Astrocyte (in vitro differentiated cells and primary cell): ENCODE results near the gene MINDY3. TPM values are rescaled to one million over a fixed set of nuclear protein-coding genes. Genes with fewer than 3 reads are reported as not detected.

Experiments used
- DNase-seq: peaks from one replicate; pipeline ENCODE4 v3.0.0-alpha.2; 2010; ENCODE audit warnings: low read depth
- FAIRE-seq: peaks from 2 replicates; lab custom pipeline; 2011; peaks lifted over from hg19 to GRCh38; lab: Jason Lieb, UNC
- H2AFZ ChIP-seq: 2 replicates; pipeline ENCODE4 v1.6.0; 2012; ENCODE audit warnings: low read depth, low read length, inconsistent platforms
- H3K27ac ChIP-seq: 2 replicates; pipeline ENCODE4 v1.5.1; 2011; ENCODE audit warnings: low read depth, low read length, inconsistent platforms
- H3K27me3 ChIP-seq: 2 replicates; pipeline ENCODE4 v1.6.0; 2011; ENCODE audit warnings: low read length, inconsistent platforms; ENCODE audit not compliant: insufficient read depth
- H3K36me3 ChIP-seq: 2 replicates; pipeline ENCODE4 v1.5.1; 2011; ENCODE audit warnings: low read length, inconsistent platforms; ENCODE audit not compliant: insufficient read depth
- H3K4me1 ChIP-seq: 2 replicates; pipeline ENCODE4 v1.5.1; 2011; ENCODE audit warnings: low read length, inconsistent platforms; ENCODE audit not compliant: insufficient read depth
- H3K4me2 ChIP-seq: 2 replicates; pipeline ENCODE4 v1.6.0; 2012; ENCODE audit warnings: low read length, inconsistent platforms
- H3K4me3 ChIP-seq: 2 replicates; pipeline ENCODE4 v1.5.1; 2011; ENCODE audit warnings: low read depth, mild to moderate bottlenecking, low read length, inconsistent platforms; ENCODE audit not compliant: insufficient read depth
- H3K79me2 ChIP-seq: 2 replicates; pipeline ENCODE4 v1.6.0; 2012; ENCODE audit warnings: mild to moderate bottlenecking, low read length, inconsistent platforms; ENCODE audit not compliant: insufficient read depth
- H3K9ac ChIP-seq: 2 replicates; pipeline ENCODE4 v1.6.0; 2012; ENCODE audit warnings: mild to moderate bottlenecking, low read length, inconsistent platforms
- H3K9me3 ChIP-seq: 2 replicates; pipeline ENCODE4 v1.5.1; 2012; ENCODE audit warnings: low read depth, mild to moderate bottlenecking, low read length, inconsistent platforms; ENCODE audit not compliant: insufficient read depth
- H4K20me1 ChIP-seq: 2 replicates; pipeline ENCODE4 v1.6.0; 2012; ENCODE audit warnings: low read length, inconsistent platforms; ENCODE audit not compliant: insufficient read depth
- H3K27ac Mint-ChIP-seq: one replicate; pipeline ENCODE4 v1.8.0; 2021; ENCODE audit warnings: mild to moderate bottlenecking, mixed read lengths; ENCODE audit not compliant: unreplicated experiment
- H3K27me3 Mint-ChIP-seq: one replicate; pipeline ENCODE4 v1.8.0; 2021; ENCODE audit warnings: low read depth, mixed read lengths; ENCODE audit not compliant: unreplicated experiment
- H3K36me3 Mint-ChIP-seq: one replicate; pipeline ENCODE4 v1.8.0; 2021; ENCODE audit warnings: low read depth, mixed read lengths; ENCODE audit not compliant: unreplicated experiment
- H3K4me1 Mint-ChIP-seq: one replicate; pipeline ENCODE4 v1.8.0; 2021; ENCODE audit warnings: low read depth, mixed read lengths; ENCODE audit not compliant: unreplicated experiment
- H3K4me3 Mint-ChIP-seq: one replicate; pipeline ENCODE4 v1.8.0; 2021; ENCODE audit warnings: mild to moderate bottlenecking, moderate library complexity, mixed read lengths; ENCODE audit not compliant: unreplicated experiment
- H3K9me3 Mint-ChIP-seq: one replicate; pipeline ENCODE4 v1.8.0; 2021; ENCODE audit warnings: mild to moderate bottlenecking, mixed read lengths; ENCODE audit not compliant: unreplicated experiment
- CTCF ChIP-seq: IDR thresholded peaks from 2 replicates; pipeline ENCODE4 v1.5.1; 2011; ENCODE audit warnings: low read depth, mild to moderate bottlenecking, inconsistent platforms, low read length, moderate library complexity; ENCODE audit not compliant: insufficient read depth
- EZH2 ChIP-seq: IDR thresholded peaks from 2 replicates; pipeline ENCODE4 v1.6.1; 2012; ENCODE audit warnings: mild to moderate bottlenecking, low read length, inconsistent platforms; ENCODE audit not compliant: insufficient read depth
- total RNA-seq: library from RNA; stranded (reverse); gene quantifications from 2 replicates; pipeline ENCODE4 v1.2.1, GENCODE V29; 2021

MINDY3 gene
- total RNA-seq, 1 donor from 2014 or later = 28.4 TPM

DNA sequence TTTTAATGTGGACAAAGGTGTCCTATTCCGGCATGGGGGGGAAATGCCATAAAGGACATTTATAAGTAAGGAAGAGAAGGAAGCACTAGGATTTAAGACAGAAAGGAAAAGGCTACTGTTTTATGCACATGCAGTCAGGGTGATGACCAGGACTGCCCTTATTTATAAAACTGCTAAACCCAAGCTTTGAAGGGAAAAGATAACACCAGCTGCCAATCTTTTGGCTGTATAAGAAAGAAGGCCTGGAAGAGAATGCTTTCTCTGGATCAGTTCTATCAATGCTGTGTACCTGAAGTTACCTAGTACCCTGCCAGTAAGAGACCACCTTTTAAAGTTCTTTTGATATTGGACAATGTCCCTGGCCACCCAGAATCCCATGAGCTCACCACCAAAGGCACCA lies 59.2 kb downstream of the MINDY3 start:
- Mint-ChIP-seq H3K36me3 (peaks cover 6% of the 10 kb centered on the region), H3K9me3 (peaks cover 4% of the 10 kb centered on the region), H3K4me1 (no peaks in the 10 kb centered on the region), H3K27me3 (no peaks in the 10 kb centered on the region), H3K4me3 (no peak overlapping the region), H3K27ac (no peak overlapping the region)
- no peaks in the 10 kb centered on the region for H3K9me3 ChIP-seq
- no peak overlapping the region for H3K4me2 ChIP-seq
- TF ChIP-seq EZH2 (no peak), CTCF (no peak)
- no peak for FAIRE-seq
- H3K4me1 ChIP-seq = no peaks in the 10 kb centered on the region
- H3K9ac ChIP-seq = no peak overlapping the region
- H3K79me2 ChIP-seq = no peaks in the 10 kb centered on the region
- H3K27ac ChIP-seq = no peak overlapping the region
- no peaks in the 10 kb centered on the region for H3K27me3 ChIP-seq
- no peak overlapping the region for H3K4me3 ChIP-seq
- H4K20me1 ChIP-seq = no peaks in the 10 kb centered on the region
- no peak for DNase-seq
- peaks cover 3% of the 10 kb centered on the region for H3K36me3 ChIP-seq
- H2AFZ ChIP-seq = no peak overlapping the region

- TF ChIP-seq CTCF (no peak), EZH2 (no peak)
- Mint-ChIP-seq H3K4me3 (no peak overlapping the region), H3K9me3 (peaks cover 4% of the 10 kb centered on the region)
These were observed 63.0 kb downstream of the MINDY3 start for GRCh38 chr10:15797346-15797745.

GRCh38 chr10:15796762-15797161 lies 63.5 kb downstream of the MINDY3 start:
- Mint-ChIP-seq H3K4me1 (peaks cover 2% of the 10 kb centered on the region), H3K4me3 (no peak overlapping the region), H3K27me3 (no peaks in the 10 kb centered on the region), H3K27ac (no peak overlapping the region), H3K36me3 (peaks cover 4% of the 10 kb centered on the region), H3K9me3 (peaks cover 4% of the 10 kb centered on the region)
- Histone ChIP-seq H3K27ac (no peak overlapping the region), H3K9me3 (no peaks in the 10 kb centered on the region), H3K4me2 (no peak overlapping the region), H3K36me3 (peaks cover 2% of the 10 kb centered on the region), H3K9ac (no peak overlapping the region), H4K20me1 (no peaks in the 10 kb centered on the region), H2AFZ (no peak overlapping the region), H3K4me1 (no peaks in the 10 kb centered on the region), H3K4me3 (no peak overlapping the region), H3K27me3 (no peaks in the 10 kb centered on the region), H3K79me2 (no peaks in the 10 kb centered on the region)
- no peak for FAIRE-seq
- TF ChIP-seq EZH2 = no peak
- DNase-seq = no peak

More at GRCh38 chr10:15797346-15797745, 63.0 kb downstream of the MINDY3 start:
- peaks cover 2% of the 10 kb centered on the region for H3K4me1 Mint-ChIP-seq
- Histone ChIP-seq H2AFZ (no peak overlapping the region), H3K4me1 (no peaks in the 10 kb centered on the region), H3K9ac (no peak overlapping the region), H3K4me3 (no peak overlapping the region), H3K79me2 (no peaks in the 10 kb centered on the region), H3K36me3 (peaks cover 2% of the 10 kb centered on the region), H3K4me2 (no peak overlapping the region), H3K27ac (no peak overlapping the region), H3K27me3 (no peaks in the 10 kb centered on the region), H3K9me3 (no peaks in the 10 kb centered on the region), H4K20me1 (no peaks in the 10 kb centered on the region)
- peaks cover 4% of the 10 kb centered on the region for H3K36me3 Mint-ChIP-seq
- H3K27me3 Mint-ChIP-seq = no peaks in the 10 kb centered on the region
- DNase-seq (no peak), FAIRE-seq (no peak)
- H3K27ac Mint-ChIP-seq = no peak overlapping the region
